HG03575 (cell line): ENCODE data around the gene SYNM.
"Not testable (repeated sequence)": the region's sequence is repeated elsewhere in the genome, so short reads cannot be mapped to it uniquely, and the experiment has no call there.

Experiments used
- ATAC-seq: cut with Tn5 transposase; IDR thresholded peaks from one replicate; pipeline ENCODE4 v1.9.1; 2021; ENCODE audit not compliant: unreplicated experiment, insufficient number of reproducible peaks, low FRiP score; ENCODE audit errors: extremely low read depth

SYNM gene

GRCh38 chr15:99102332-99103235, 2.3 kb upstream of the SYNM start:
- ATAC-seq = no peak

- ATAC-seq = no peak
These were observed 1.6 kb upstream of the SYNM start for GRCh38 chr15:99103279-99103678.

GRCh38 chr15:99105514-99106341, 848 bp downstream of the SYNM start:
- no peak for ATAC-seq

- ATAC-seq = no peak
These were observed 1.7 kb downstream of the SYNM start for GRCh38 chr15:99106417-99107220.

- ATAC-seq = no peak
These were observed 4.1 kb downstream of the SYNM start for GRCh38 chr15:99108993-99109392.

GRCh38 chr15:99109555-99110021, 4.7 kb downstream of the SYNM start:
- no peak for ATAC-seq

GRCh38 chr15:99110093-99110492, 5.2 kb downstream of the SYNM start:
- ATAC-seq = no peak

- no peak for ATAC-seq
These were observed 5.9 kb downstream of the SYNM start for GRCh38 chr15:99110581-99111320.

- not testable (repeated sequence) for ATAC-seq
These were observed 6.8 kb downstream of the SYNM start for GRCh38 chr15:99111641-99112040.

- no peak for ATAC-seq
These were observed 8.8 kb downstream of the SYNM start for GRCh38 chr15:99113547-99114271.

- ATAC-seq = no peak
These were observed 9.8 kb downstream of the SYNM start for GRCh38 chr15:99114511-99115299.

- no peak for ATAC-seq
These were observed 10.7 kb downstream of the SYNM start for GRCh38 chr15:99115300-99116215.

- ATAC-seq = no peak
These were observed 12.2 kb downstream of the SYNM start for GRCh38 chr15:99117111-99117510.

- ATAC-seq = no peak
These were observed 12.8 kb downstream of the SYNM start for GRCh38 chr15:99117563-99118257.

- no peak for ATAC-seq
These were observed 13.4 kb downstream of the SYNM start for GRCh38 chr15:99118258-99118632.
